SKM-1 treated with dmso at 0.1 percent for 144 hours (cell line): Measurements from ENCODE around the gene PPP4R2.
"Not testable (repeated sequence)": the region's sequence is repeated elsewhere in the genome, so short reads cannot be mapped to it uniquely, and the experiment has no call there.

Experiments used
- DNase-seq: peaks from one replicate; lab custom pipeline; 2025; ENCODE audit not compliant: unreplicated experiment; lab: John Stamatoyannopoulos, UW

PPP4R2 gene

GRCh38 chr3:73021301-73021835 lies 24.8 kb downstream of the PPP4R2 start:
- no peak for DNase-seq

- no peak for DNase-seq
Observed at GRCh38 chr3:73024836-73025235, 28.2 kb downstream of the PPP4R2 start.

GRCh38 chr3:73026111-73026759 lies 29.6 kb downstream of the PPP4R2 start:
- no peak for DNase-seq

- no peak for DNase-seq
Observed at GRCh38 chr3:73026760-73027113, 30.1 kb downstream of the PPP4R2 start.

GRCh38 chr3:73028803-73029202 lies 32.2 kb downstream of the PPP4R2 start:
- no peak for DNase-seq

- DNase-seq = no peak
Observed at GRCh38 chr3:73029321-73029796, 32.7 kb downstream of the PPP4R2 start.

GRCh38 chr3:73030073-73030597 lies 33.5 kb downstream of the PPP4R2 start:
- no peak for DNase-seq

GRCh38 chr3:73031573-73032103 lies 35.0 kb downstream of the PPP4R2 start:
- no peak for DNase-seq

- no peak for DNase-seq
Observed at GRCh38 chr3:73036694-73037591, 40.3 kb downstream of the PPP4R2 start.

GRCh38 chr3:73041537-73041936 lies 44.9 kb downstream of the PPP4R2 start:
- no peak for DNase-seq

- DNase-seq = no peak
Observed at GRCh38 chr3:73043414-73043813, 46.8 kb downstream of the PPP4R2 start.

GRCh38 chr3:73045391-73045790 lies 48.8 kb downstream of the PPP4R2 start:
- no peak for DNase-seq

- no peak for DNase-seq
Observed at GRCh38 chr3:73046195-73046594, 49.6 kb downstream of the PPP4R2 start.

GRCh38 chr3:73049319-73049718 lies 52.7 kb downstream of the PPP4R2 start:
- DNase-seq = no peak

- no peak for DNase-seq
Observed at GRCh38 chr3:73052857-73053256, 56.2 kb downstream of the PPP4R2 start.

- no peak for DNase-seq
Observed at GRCh38 chr3:73055583-73055982, 59.0 kb downstream of the PPP4R2 start.

- DNase-seq = no peak
Observed at GRCh38 chr3:73056014-73056844, 59.6 kb downstream of the PPP4R2 start.

- no peak for DNase-seq
Observed at GRCh38 chr3:73056845-73057150, 60.2 kb downstream of the PPP4R2 start.

- no peak for DNase-seq
Observed at GRCh38 chr3:73060302-73060723, 63.7 kb downstream of the PPP4R2 start.

- DNase-seq = no peak
Observed at GRCh38 chr3:73061416-73061815, 64.8 kb downstream of the PPP4R2 start, which contains the start of gene EBLN2. Gene EBLN2 (plus strand): TSS chr3:73061659. CDS start chr3:73062082, 423 bp downstream.

GRCh38 chr3:73066243-73066642 lies 69.6 kb downstream of the PPP4R2 start:
- DNase-seq = not testable (repeated sequence)
